ENCODE data around the gene PRND.
A peak's percentile ranks its signal among the peaks of the same experiment; 100 is the strongest.
"Not testable (repeated sequence)": the region's sequence is repeated elsewhere in the genome, so short reads cannot be mapped to it uniquely, and the experiment has no call there.

Gene PRND

DNA sequence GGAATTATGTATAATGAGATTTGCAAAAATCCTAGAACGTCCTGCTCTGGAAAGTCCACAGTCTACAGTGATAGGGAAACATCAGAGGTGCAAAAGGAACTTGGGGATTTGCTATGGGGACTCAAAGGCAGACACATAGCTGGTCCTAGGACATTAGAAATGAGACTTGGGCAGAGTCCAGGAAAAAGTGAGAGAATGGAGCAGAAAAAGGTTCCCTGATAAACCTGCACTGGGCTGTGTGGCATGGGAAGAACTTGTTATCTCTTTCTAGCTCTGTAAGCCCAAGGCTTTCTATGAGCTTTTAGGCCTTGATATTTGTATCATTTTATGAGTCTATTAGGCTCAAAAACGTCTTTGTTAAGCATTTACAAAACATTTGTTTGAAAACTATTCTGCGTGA lies 15.2 kb downstream of the PRND start:
- DNase-seq (ENCODE audit: low read depth in 1 of 2, low spot score in 1 of 2), result no peak

DNA sequence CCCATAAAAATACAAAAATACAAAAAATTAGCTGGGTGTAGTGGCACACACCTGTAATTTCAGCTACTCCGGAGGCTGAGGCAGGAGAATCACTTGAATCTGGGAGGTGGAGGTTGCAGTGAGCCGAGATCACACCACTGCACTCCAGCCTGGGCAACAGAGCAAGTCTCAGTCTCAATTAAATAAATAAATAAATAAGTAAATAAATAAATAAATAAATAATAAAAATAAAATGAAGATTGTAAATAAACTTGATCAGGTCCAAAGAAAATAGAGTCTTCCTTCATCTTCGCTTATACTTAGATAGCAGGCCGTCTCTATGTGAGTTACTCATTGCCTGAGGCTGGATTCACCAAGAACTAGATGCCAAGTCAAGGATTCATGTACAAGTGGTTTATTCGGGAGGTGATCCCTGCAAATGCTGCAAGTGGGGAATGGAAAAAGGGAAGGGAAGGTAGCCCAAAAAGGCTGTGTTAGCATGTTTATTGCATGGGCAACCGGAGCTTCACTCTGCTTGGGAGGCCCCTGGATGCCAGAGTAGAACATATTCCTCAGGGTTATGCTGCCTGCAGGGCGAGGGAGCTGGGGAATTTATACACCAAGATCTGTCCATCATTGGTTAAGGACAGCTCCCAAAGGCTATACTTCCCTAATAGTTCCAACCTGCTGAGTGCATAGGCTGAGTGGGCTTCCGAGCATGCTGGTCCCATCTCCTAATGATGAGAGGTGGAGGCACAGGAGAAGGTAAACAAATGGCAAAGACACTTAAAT lies 16.3 kb downstream of the PRND start:
- DNase-seq (ENCODE audit: low read depth in 1 of 2, low spot score in 1 of 2), result no peak

DNA sequence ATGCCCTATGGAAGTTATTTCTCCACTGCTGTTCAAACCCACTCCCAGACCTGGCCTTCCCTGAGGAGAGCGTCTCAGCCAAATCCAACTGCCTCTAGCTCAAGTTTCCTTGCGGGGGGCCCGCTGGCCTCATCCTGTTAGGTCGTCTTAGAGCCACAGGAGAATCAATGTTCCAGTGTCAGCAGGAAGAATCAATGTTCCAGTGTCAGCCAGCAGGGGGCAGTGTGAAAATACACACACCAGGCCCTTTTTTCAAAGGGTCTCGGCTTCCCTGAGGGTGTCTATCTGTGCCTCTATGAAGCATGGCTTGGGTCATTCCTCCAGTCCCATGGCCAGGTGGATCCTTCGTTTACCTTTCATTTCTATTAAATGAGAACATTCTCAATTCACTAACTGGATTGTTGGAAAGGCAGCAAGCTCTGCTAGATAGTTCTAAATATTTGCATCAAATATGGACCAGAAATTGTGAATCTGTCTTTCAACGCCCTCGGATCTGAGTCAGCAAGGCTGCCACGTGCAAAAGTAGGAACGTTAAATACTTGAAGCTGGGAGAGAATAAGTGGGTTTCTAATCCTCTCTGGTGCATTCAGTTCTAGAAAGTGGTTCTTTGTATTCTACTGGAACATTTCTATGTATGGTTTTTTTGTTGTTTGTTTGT lies 19.2 kb downstream of the PRND start:
- peak; percentile 41 to 51 for DNase-seq (ENCODE audit: low read depth in 1 of 2, low spot score in 1 of 2)

DNA sequence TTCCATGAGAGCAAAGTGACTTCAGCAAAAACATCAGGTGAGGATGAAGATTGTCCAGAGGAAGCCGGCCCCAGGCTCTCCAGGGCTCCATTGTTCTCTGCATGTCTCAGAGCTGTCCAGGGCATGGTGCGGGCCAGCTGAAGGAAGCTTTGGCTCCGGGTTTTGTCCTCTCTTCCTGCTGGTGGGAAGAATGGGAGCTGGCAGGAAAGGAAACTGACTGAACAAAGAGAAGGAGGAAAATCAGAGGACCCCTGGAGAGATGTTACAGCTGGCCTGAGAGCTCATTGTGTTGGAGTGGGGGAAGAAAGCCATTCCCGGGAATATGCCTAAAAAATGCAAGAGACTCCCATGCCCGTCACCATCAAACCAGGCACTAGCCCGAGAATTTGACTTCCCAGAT lies 27.1 kb downstream of the PRND start:
- no peak for DNase-seq (ENCODE audit: low read depth in 1 of 2, low spot score in 1 of 2)

DNA sequence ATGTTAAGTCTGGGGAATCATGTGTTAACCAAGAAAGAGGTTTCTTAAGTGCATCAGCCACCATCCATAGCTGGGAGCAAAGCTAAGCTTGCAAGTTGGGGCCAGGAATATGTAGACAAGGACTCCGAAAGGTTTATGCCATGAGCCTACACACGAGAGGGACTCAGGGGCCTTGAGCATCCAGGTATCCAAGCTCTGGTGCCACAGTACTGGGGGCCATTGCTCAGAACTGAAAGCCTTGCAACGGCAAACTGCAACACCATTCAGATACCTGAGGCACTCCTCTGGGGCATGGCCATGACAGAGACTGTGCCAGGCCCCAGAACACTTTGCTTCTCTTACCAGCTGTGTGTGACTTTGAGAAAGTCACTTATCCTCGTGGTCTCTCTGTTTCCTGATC lies 27.6 kb downstream of the PRND start:
- no peak for DNase-seq (ENCODE audit: low read depth in 1 of 2, low spot score in 1 of 2)

DNA sequence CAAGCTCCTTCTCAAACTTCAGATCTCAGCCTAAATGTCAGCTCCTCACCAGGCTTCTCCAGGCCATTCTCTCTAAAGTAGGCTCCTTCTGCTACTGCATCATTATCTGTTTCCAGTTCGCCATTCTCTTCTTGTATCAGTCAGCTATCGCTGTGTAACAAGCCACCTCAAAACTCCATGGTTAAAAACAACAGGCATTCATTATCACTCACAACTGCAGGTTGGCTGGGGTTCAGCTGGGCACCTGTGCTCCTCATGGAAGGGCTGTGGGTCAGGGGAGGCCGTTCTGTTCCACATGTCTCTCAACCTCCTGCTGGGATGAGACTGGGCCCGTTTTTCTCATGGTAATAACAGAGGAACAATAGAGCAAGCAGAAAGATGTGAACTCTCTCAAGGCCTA lies 28.7 kb downstream of the PRND start:
- no peak for DNase-seq (ENCODE audit: low read depth in 1 of 2, low spot score in 1 of 2)

DNA sequence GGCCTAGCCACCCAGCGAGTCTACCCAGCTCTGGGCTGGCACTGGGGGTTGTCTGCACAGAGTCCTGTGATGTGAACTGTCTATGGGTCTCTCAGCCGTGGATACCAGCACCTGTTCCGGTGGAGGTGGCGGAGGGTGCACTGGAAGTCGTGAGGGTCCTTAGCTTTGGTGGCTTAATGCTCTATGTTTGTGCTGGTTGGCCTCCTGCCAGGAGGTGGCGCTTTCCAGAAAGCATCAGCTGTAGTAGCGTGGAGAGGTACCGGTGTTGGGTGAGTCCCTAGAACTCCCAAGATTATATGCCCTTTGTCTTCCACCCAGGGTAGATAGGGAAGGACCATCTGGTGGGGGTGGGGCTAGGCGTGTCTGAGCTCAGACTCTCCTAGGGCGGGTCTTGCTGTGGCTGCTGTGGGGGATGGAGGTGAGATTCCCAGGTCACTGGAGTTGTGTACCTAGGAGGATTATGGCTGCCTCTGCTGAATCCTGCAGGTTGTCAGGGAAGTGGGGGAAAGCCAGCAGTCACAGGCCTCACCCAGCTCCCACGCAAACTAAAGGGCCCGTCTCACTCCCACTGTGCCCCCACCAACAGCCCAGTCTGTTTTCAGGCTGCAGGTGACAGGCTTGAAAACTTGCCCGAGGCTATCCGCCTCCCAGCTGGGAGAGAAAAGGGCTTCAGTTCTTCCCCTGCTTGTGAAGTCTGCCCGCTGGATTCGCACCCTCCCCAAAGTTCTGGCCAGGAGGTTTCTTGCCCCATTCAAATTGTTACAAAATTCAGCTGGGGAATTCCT lies 37.6 kb downstream of the PRND start:
- peak in 1 of 2 donors; percentile 12 for DNase-seq (ENCODE audit: low read depth in 1 of 2, low spot score in 1 of 2)

DNA sequence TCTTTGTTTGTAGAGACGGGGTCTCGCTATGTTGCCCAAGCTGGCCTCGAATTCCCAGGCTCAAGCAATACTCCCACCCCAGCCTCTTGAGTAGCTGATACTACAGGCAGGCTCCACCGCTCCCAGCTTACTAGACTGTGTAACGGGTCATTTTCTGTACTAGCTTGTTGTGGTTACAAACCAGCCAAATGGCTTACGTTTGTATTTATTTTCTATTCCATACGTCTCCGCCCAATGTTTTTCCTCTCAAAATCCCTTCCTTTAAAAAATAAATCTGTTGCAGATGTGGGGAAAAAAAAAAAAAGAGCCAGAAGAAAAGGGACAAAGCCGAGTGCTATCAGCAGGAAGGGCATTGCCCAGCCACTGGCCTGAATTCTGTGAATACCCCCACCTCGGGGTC lies 41.6 kb downstream of the PRND start:
- DNase-seq (ENCODE audit: low read depth in 1 of 2, low spot score in 1 of 2), result no peak

DNA sequence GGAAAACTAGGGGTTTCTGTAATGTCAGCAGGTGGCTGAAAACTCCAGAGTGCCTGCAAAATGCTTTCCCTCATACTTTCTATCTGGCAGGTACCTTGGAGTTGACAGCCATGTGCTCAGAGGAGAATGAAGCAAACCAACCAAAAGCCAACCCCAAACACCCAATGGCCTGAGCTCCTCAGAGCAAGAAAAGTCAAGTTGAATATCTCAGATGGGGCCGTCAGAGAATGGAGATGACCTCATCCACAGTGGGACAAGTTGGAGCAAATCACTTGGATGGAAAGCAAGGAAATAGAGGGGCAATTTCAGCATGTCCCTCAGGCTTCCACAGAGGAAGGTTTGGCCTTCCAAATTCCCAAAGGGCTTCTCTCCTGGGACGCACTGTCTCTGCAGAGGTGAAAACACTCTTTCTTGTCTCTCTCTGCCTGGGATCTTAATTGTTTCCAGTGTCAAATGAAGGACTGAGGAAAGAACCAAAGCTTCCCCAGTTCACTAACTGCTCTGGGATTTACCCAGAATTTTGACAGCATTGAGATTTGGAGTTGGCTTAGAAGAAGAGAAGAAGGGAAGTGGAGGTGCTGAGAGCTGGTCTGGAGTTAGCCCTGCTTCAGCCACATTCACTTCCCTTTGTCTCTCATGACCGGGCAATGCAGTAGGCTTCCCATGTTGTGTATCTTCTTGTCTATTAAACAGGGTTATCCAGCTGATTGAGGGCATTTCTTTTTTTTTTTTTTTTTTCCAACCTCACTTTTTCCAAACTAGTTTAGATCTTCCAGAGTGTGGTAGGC lies 42.2 kb downstream of the PRND start:
- no peak for DNase-seq (ENCODE audit: low read depth in 1 of 2, low spot score in 1 of 2)

DNA sequence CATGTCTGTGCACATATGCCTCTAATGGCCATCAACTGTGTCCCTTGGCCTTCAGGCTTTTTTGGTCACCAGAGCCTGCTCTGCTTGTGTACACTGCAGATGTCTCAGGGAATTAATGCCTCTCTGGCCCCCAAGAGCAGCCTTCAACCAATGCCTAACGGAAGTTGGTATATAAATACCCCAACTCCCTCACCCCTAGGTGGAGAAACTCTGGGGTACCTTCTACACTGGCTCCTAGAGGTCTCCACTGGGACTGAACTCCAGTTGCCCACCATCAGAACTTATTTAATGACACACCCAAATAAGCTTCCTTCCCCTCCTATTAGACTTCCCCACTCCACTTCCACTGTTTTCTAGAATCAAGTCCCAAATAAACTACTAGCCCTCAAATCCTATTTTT lies 43.1 kb downstream of the PRND start:
- no peak for DNase-seq (ENCODE audit: low read depth in 1 of 2, low spot score in 1 of 2)

DNA sequence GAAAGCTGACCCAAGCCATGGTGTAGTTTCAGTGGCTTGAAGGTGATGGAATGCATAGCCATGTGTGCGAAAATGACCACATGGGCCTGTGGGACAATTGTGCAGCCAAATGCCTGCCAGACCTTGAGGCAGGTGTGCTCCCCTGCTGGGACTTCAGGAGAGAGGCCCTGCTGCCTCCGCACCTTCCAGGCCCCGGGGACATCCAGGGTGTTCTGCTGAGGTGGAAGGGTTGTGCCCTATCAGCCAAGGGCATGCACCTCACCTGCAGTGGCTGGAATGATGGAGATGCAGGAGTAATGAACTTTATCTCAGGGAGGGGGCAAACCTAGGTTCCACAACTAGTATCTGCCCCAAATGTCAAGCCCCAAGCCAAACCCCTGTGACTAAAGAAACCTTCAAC lies 44.0 kb downstream of the PRND start:
- no peak for DNase-seq (ENCODE audit: low read depth in 1 of 2, low spot score in 1 of 2)

DNA sequence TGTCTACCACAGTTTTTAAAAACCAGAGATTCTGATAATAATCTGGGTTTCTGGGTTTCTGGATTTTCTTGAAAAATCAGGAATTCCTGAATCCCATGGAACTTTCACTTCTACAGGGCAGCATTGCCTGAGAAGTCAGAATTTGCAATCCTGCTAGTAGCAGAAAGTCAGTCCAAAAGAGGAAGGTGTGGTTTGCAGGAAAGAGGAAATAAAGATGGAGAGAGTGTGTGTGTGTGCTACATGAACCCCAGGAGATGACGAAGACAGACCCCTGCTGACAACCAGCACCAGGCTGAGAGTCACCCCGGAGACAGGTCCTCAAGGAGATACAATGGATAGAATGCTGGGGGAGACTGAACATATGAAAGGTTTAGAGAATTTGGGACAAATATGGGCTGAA lies 44.9 kb downstream of the PRND start:
- DNase-seq (ENCODE audit: low read depth in 1 of 2, low spot score in 1 of 2), result no peak

DNA sequence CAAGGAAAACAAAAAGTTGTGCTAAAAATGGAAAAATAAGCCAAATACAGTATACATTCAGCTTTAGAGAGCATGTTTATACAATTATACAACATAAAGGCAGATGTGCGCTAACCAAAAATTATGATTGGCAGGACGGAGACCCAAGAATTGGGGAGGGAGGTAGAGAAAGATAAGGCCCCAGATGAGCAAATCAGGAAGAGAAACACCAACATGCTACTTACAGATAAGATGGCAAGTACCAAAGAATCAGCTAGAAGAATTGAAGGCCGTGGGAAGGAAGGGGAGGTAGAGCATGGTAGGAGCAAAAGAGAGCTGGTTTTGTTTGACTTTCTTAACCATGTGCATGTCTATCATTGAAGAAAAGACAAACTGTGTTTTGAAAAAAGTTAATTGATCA lies 45.4 kb downstream of the PRND start:
- no peak for DNase-seq (ENCODE audit: low read depth in 1 of 2, low spot score in 1 of 2)

DNA sequence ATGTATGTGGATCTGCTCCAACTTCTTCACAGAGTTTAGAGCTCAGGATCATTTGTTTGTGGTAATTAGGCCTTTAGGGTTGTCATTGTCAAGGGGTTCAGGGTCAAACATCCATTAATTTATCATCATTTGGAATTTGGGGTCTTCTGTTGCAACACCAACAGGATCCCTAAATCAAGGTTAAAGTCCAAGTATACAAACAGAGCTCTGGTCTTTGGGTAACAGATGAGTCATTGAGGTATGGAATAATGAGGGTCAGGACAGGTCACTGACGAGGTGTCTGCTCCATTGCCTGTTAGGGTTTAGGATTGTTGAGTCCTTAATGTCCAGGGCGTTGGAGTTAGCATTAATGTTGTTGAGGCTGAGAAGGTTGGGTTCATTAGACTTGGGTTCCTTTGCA lies 47.6 kb downstream of the PRND start:
- no peak for DNase-seq (ENCODE audit: low read depth in 1 of 2, low spot score in 1 of 2)

DNA sequence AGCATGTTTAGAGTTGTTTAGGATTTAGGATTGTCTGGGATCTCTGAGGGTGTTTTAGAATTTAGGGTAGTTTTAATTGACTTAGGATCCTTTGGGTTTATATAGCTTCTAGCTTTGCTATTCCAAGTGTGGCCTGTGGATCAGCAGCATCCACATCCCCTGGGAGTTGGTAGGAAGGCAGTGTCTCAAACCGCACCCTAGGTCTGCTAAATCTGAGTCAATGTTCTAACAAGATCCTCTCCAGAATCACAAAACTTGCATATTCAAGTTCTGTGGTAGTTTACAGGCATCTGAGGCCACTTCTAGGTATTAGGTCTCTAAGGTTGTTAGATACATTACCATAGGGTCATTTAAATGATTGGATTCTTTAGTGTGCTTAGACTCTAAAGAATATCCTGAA lies 48.3 kb downstream of the PRND start:
- no peak for DNase-seq (ENCODE audit: low read depth in 1 of 2, low spot score in 1 of 2)

DNA sequence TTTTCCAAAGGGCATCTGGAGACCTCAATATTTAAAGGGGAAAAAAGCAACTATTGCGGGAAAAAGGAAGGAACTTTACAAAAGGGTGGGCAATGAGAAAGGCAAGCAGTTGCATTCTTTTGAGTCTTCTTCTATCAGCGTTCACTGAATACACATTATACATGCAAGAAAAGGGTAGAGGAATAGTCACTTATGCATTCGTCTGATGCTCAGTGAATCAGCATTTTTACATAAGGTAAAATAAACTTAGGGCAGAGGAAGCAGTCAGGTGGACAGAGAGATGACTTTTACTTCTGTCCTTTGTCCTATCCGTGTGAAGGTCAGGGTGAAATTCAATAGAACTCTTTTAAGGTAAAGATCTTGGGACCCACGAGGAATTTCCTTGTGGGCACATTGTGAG lies 49.3 kb downstream of the PRND start:
- no peak for DNase-seq (ENCODE audit: low read depth in 1 of 2, low spot score in 1 of 2)

DNA sequence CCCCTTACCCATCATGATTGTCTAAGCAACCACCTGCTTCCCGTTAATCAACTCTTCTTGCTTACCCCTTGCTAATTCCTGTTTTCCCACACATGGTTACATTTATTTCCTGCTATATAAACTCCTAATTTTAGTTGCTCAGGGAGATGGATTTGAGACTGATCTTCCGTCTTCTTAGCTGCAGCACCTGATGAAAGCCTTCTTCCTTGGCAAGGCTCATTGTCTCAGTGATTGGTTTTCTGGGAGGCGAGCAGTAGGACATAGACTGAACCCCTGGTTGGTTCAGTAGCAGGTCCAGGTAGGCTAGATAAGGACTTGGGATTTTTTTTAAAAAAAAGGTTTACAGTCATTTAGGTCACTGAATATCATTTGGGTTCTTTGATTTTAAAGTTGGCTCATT lies 50.4 kb downstream of the PRND start:
- no peak for DNase-seq (ENCODE audit: low read depth in 1 of 2, low spot score in 1 of 2)

DNA sequence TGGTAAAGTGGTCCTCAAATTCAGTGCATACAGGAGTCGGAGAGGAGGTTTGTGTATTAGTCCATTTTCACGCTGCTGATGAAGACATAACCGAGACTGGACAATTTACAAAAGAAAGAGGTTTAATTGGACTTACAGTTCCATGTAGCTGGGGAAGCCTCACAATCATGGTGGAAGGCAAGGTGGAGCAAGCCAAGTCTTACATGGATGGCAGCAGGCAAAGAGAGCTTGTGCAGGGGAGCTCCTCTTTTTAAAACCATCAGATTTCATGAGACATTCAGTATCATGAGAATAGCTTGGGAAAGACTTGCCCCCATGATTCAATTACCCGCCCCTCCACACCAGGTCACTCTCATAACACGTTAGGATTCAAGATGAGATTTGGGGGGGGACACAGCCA lies 51.3 kb downstream of the PRND start:
- not testable (repeated sequence) for DNase-seq (ENCODE audit: low read depth in 1 of 2, low spot score in 1 of 2)

DNA sequence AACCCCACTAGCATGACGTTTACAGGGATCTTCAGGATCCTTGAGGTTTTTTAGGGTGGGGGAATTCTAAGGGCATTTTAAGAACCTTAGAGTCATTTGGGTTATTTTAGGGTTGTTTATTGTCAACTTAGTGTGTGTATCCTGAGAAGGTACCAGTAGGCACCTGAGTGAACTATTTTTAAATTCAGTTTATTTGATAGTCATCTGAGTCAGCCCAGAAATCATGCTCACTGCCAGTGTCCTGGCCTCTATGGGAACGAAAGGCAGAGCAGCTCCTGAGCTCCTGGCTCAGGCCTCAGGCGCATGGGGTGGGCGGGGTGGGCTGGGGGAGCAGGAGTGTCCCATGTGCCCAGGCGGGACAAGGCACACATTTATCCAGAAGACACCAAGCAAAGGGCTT lies 52.0 kb downstream of the PRND start:
- no peak for DNase-seq (ENCODE audit: low read depth in 1 of 2, low spot score in 1 of 2)

DNA sequence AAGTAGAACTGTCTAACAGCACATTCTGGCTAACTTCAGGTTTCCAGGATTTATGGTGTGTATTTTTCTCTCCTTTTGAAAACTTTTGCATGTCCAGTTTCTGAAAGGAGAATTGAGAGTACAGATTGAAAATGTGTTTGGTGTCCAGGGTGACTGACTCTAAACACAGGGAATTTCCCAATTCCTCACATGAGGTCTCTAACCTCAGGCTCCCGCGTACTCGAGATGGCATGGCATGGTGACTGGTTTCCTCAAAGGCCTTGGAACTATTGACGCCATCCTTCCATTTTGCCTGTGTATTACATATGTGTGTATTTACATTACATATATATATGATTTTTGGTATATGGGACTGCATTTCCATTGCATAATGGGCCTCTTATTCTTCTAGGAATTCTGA lies 52.5 kb downstream of the PRND start:
- no peak for DNase-seq (ENCODE audit: low read depth in 1 of 2, low spot score in 1 of 2)

DNA sequence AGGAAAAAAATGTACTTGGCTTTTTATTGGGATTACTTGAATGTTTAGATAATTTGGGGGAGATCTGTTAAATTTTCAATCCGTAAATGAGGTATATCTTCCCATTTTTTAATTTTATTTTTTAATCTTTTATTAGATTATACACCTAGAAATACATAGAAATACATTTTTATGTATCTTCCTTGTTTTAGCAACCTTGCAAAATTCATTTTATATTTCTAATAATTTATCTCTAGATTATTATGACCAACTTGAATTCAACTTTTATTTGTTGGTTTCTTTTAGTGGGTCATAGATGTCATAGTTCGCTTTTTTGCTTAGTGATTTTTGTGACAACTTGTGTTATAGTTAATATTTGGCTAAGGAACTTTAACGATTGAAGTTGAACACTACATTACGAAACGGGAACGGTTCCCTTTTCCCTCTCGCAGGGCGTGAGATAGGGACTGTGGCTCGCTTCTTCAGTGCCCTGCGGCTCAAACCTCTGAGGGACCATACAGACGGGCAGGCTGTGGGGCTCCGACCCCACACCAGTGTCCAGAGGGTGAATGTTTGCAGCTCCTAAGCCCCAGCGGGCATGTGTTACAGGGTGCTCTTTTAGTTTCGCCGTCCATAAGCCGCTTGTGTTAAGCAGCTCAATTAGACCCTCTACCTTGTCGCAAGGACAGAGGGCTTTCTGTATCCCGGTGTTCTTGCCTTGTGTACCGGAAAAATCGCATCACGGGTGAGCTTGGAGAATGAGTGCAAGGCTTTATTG lies 53.8 kb downstream of the PRND start:
- no peak for DNase-seq (ENCODE audit: low read depth in 1 of 2, low spot score in 1 of 2)
